Fibroblast of villous mesenchyme (primary cell): ENCODE data around the gene KIRREL3. TPM values are rescaled to one million over a fixed set of nuclear protein-coding genes. Genes with fewer than 3 reads are reported as not detected.
A peak's percentile ranks its signal among the peaks of the same experiment; 100 is the strongest.

Source experiments
- DNase-seq: peaks from one replicate; pipeline ENCODE4 v3.0.0-alpha.2; 2010; ENCODE audit warnings: low read depth
- H3K4me3 ChIP-seq: 2 replicates; pipeline ENCODE4 v1.5.1; 2011; ENCODE audit warnings: low read depth, mild to moderate bottlenecking, low read length
- total RNA-seq: library from RNA; depleted of rRNA; stranded (reverse); fragments of >200 nt; gene quantifications from 2 replicates; pipeline ENCODE4 v1.2.3, GENCODE V29; 2012
- TF ChIP-seq, protein P1 (sequence below): IDR thresholded peaks from 2 replicates; pipeline ENCODE4 v1.5.1; 2012; ENCODE audit warnings: low read depth, mild to moderate bottlenecking, low read length; ENCODE audit not compliant: insufficient read depth

The KIRREL3 gene
- total RNA-seq, 1 donor, result 9.9 TPM

DNA sequence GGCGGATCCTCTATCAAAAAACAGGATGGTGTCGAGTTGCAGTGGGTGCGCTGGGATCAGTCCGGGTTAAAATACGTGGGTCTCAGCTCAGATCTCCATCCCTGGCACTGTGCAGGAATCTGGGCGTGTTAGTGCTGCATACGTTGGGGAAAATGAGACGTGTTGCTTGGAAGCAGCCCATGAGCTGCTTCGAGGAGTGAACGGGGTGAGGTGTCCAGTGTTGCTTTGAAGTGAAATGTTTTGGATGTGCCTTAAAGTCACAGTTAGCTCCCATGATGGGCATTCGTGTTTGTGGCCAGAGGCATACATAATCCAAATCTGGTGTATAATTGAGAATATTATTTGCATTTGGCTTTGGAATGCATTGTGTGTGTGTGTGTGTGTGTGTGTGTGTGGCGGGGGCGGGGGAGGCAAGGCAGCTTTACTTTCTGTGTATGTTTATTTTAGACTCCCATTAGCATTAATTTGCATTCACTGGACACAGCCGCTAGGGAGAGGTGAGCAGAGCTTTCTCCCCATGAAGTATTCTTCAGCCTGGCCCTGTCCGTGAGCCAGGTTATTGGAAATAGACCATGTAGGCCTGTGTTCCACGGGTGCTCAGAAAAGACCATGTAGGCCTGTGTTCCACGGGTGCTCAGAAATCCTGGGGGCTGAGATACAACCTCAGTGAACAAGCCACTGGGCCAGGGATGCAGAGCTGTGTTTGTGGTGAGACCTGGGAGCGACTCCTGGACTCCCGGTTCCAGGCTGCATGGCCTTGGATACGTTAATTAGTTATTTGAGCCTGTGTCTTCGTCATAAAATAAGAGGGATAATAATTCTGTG, 510.5 kb downstream of the KIRREL3 start:
- no peak overlapping the region for H3K4me3 ChIP-seq
- DNase-seq, result no peak
- TF ChIP-seq, protein P1, sequence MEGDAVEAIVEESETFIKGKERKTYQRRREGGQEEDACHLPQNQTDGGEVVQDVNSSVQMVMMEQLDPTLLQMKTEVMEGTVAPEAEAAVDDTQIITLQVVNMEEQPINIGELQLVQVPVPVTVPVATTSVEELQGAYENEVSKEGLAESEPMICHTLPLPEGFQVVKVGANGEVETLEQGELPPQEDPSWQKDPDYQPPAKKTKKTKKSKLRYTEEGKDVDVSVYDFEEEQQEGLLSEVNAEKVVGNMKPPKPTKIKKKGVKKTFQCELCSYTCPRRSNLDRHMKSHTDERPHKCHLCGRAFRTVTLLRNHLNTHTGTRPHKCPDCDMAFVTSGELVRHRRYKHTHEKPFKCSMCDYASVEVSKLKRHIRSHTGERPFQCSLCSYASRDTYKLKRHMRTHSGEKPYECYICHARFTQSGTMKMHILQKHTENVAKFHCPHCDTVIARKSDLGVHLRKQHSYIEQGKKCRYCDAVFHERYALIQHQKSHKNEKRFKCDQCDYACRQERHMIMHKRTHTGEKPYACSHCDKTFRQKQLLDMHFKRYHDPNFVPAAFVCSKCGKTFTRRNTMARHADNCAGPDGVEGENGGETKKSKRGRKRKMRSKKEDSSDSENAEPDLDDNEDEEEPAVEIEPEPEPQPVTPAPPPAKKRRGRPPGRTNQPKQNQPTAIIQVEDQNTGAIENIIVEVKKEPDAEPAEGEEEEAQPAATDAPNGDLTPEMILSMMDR, result no peak

DNA sequence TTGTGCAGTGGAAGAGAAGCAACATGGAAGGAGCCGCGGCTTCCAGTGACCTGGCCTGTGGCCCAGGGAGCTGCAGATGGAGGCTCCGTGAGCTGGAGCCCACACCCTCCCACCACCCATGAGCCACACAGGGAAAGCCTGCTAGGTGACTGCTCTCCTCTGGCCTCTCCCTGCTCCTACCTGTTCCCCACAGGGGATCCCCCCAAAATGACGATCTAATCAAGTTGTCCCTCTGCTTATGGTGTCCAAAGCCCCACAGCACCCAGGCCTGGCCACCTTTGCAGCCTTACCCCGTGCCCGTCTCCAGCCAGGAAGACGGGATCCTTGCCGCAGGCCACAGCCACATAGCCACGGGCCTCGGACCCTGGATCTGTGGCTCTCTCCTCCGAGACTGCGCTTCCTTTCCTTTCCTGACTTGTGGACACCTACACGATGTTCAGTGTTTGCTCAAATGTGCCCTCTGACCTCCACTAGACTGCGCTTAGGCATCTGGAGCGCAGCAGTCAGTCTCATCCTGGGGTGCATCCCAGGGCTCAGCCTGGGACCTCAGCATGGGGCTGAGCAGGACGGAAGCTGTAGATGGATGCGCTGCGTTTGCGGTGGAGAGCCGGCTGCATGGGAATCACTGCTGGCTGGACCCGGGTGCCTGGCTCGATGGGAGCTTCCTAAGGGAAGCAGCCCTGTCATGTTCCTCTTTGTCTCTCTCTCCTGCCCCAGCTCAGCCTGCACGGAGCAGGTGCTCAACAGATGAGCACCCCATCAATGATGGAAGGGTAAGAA, 511.8 kb downstream of the KIRREL3 start:
- H3K4me3 ChIP-seq, result no peak overlapping the region
- no peak for DNase-seq
- TF ChIP-seq, protein P1, result no peak

DNA sequence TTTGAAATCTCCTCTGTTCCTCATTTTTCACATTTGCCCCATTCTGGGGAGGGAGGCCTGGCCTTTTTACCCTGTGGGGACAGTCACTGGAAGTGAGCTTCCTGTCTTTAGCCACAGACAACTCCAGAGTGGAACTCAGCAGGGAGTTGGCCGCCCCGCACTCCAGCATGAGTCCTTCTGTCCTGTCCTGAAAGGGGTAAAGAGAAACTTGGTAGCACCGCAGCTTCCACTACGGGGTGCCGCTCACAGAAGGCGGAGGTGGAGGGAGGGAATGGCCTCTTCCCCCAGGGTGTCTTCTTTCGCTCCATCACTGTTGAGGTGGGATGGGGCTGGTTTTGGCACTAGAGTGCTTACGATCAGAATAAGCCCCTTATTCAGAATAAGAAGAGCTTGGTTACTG, 512.9 kb downstream of the KIRREL3 start:
- no peak overlapping the region for H3K4me3 ChIP-seq
- DNase-seq, result no peak
- TF ChIP-seq, protein P1, result no peak

DNA sequence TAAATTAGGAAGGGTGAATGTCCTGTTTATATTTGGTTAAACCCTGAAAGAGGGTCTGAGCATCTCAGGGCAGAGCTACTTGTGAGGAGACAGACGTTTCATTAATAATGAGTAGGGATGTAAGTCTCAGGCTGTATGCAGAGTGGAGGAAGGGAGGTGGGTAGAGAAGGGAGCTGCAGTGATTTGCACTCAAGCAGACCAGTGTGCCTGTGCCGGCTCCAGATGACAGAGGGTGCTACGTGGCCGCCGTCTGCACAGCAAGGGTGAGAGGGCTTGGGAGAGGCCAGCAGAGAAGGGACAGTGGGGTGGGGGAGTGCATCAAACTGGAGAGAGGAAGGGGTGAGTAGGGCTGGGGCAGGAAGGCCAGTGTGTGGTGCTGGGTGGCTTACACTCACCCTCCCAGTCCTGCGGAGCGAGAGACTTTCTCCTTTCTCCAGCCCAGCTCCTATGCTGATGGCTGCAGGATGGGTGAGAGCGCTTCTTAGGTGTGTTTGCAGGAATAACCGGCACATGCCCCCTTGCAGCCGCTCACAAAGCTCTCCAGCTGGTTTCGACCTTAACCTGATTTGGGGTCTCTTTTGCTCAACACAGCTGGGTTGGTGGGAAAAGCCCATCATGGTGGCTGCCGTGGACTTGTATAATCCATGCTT, 514.5 kb downstream of the KIRREL3 start:
- TF ChIP-seq, protein P1, result no peak
- no peak for DNase-seq
- no peak overlapping the region for H3K4me3 ChIP-seq

DNA sequence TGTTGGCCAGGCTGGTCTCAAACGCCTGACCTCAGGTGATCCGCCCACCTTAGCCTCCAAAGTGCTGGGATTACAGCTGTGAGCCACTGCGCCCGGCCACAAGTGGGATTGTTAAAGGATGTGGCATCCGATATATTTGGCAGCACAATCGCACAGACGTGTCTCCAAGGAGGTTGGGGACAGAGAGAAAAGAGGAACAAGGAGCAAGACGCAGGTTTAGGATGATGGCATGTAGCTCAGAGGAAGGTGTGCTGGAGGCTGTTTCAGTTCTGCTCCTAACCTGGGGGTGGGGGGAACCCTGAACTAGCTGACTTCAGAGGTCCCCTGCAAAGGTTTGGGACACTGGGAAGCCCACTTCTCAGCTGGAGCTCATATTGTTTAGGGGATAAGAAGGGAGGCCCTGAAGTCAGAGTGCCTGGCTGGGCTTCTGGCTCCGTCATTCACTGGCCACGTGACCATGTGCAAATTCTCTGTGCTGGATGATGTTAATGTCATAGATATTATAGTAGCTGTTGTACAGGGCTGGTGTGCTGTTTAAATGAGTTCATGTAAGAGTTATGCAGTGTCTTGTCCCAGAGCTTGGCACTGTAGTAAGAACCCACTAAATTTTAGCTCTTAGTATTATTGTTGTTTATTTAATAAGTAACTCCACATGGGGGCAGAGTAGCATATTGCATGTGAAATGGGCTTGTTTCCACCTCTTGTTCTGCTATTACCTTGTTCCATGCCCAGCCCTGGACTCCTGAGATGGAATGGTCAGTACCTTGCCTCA, 515.4 kb downstream of the KIRREL3 start:
- no peak overlapping the region for H3K4me3 ChIP-seq
- DNase-seq, result peak; percentile 22
- TF ChIP-seq, protein P1, result peak; percentile 8

DNA sequence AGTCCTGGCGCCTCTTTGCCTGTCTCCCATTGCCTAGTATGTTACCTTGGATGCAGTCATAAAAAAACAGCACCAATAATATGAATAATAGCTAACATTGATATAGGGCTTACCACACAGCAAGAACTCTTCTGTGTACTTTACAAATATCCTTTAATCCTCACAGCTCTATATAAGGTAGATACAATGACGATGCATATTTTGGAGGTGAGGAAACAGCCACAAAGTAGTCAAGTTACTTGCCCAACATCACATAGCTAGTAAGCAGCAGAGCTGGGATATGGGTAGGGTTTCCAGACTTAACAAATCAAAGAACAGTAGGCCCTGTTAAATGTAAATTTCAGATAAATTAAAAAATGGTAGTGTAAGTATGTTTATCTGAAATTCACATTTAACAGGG, 516.3 kb downstream of the KIRREL3 start:
- DNase-seq, result peak; percentile 83
- no peak overlapping the region for H3K4me3 ChIP-seq
- TF ChIP-seq, protein P1, result no peak
